ENCODE results near the gene CELSR3.

- TF ChIP-seq CTCF (IDR thresholded peaks at IDR 0.05; ENCODE audit: low read depth, low read length, missing input control) = no peak
- no peak for TF ChIP-seq TAF1 (conservative IDR thresholded peaks at IDR 0.05)
- TF ChIP-seq ZBTB33 (IDR thresholded peaks at IDR 0.05) = no peak
- no peak for TF ChIP-seq REST (IDR thresholded peaks at IDR 0.05)
- TF ChIP-seq JUND (IDR thresholded peaks at IDR 0.05) = no peak
- TF ChIP-seq MAX (IDR thresholded peaks at IDR 0.05) = no peak
- TF ChIP-seq RAD21 (IDR thresholded peaks at IDR 0.05) = no peak
- TF ChIP-seq GABPA (IDR thresholded peaks at IDR 0.05 in 1 of 2, conservative IDR thresholded peaks at IDR 0.05 in 1 of 2) = no peak
- no peak for TF ChIP-seq YY1 (IDR thresholded peaks at IDR 0.05)
- TF ChIP-seq SP1 (IDR thresholded peaks at IDR 0.05) = no peak
- no peak for TF ChIP-seq ATF3 (IDR thresholded peaks at IDR 0.05)
- TF ChIP-seq EGR1 (IDR thresholded peaks at IDR 0.05; ENCODE audit: low read depth in 2 of 2) = no peak
Measured at GRCh38 chr3:48588230-48588629, 74.5 kb downstream of the CELSR3 start.
